Suprapubic skin (tissue), 3 donors: ENCODE data around the gene AUTS2.

Experiments
- CTCF ChIP-seq, 2 donors: fragments of 200-600 bp in 1 of 2; fragments of 450-650 bp in 1 of 2; sonication (generic) in 1 of 2; IDR thresholded peaks; one replicate each; pipeline ENCODE4 v1.5.1; 2016 to 2019; ENCODE audit warnings: antibody characterized with exemption in 2 of 2, mild to moderate bottlenecking in 1 of 2, moderate library complexity in 1 of 2
- EP300 ChIP-seq: sonication (generic); formaldehyde crosslinking; IDR thresholded peaks from one replicate; pipeline ENCODE4 v1.6.1; 2017; ENCODE audit warnings: antibody characterized with exemption

GRCh38 chr7:70694971-70695794 lies 1096.9 kb downstream of the AUTS2 start:
- TF ChIP-seq CTCF (IDR thresholded peaks at IDR 0.05) (no peak), EP300 (no peak)
